ENCODE results near the gene ZNF582. TPM values are rescaled to one million over a fixed set of nuclear protein-coding genes. Genes with fewer than 3 reads are reported as not detected.
A peak's percentile ranks its signal among the peaks of the same experiment; 100 is the strongest.

Gene ZNF582
- 6.8 and 8.8 TPM in 2 replicates for total RNA-seq (2014; rRNA removed; shearing (Covaris generic))

- peak; percentile 100 for DNase-seq (ENCODE audit: low spot score)
These were observed at the start of gene ZNF582 for GRCh38 chr19:56393119-56394012. TSS of gene ZNF582 (minus strand) at chr19:56393534. CDS start at chr19:56391752, 1,782 bp downstream.

DNA sequence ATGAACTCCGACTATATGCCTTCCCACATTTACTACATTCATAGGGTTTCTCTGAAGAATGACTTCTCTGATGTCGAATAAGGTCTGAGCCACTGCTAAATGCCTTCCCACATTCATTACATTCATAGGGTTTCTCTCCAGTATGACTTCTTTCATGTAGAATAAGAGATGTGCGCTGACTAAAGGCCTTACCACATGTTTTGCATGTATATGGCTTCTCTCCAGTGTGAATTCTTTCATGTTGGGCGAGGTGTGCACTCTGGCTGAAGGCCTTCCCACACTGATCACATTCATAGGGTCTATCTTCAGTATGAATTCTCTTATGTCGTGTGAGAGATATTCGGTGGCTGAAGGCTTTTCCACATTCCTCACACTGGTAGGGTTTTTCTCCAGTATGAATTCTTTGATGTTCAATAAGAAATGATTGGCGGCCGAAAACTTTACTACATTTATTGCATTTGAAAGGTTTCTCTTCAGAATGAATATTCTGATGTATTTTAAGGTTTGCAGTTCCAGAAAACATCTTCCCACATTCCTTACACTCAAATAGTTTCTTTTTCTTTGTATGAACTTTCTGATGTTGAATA, 48.0 kb upstream of the ZNF582 start:
- no peak for DNase-seq (ENCODE audit: low spot score)

GRCh38 chr19:56423985-56424353, 30.6 kb upstream of the ZNF582 start:
- DNase-seq (ENCODE audit: low spot score): no peak

- DNase-seq (ENCODE audit: low spot score): no peak
These were observed 30.1 kb upstream of the ZNF582 start for GRCh38 chr19:56423276-56423984.

DNA sequence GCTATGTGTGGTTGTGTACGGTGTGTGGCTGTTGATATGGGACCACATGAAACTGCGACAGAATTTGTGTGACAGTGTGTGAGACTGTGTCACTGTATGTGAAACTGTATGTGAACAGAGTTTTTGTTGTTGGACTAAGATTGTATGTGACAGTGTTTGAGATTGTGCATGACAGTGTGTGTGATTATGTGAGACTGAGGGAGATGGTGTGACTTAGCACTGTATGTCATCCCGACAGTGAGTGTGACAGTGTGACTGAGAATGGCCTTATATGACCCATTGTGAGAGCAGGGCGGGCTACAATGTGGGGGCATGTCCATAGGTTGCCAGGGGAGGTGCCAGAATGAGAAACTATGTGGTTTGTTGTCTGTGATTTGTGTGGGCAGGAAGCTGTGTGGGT, 11.7 kb upstream of the ZNF582 start:
- DNase-seq (ENCODE audit: low spot score): no peak

GRCh38 chr19:56404705-56405056, 11.3 kb upstream of the ZNF582 start:
- no peak for DNase-seq (ENCODE audit: low spot score)

GRCh38 chr19:56403764-56404704, 10.7 kb upstream of the ZNF582 start, which contains the start of gene ZNF583:
TSS of gene ZNF583 (plus strand) at chr19:56404332. CDS start at chr19:56407115, 2,783 bp downstream.
- peak; percentile 96 for DNase-seq (ENCODE audit: low spot score)

- DNase-seq (ENCODE audit: low spot score): no peak
These were observed 9.9 kb upstream of the ZNF582 start for GRCh38 chr19:56403261-56403660.

GRCh38 chr19:56400485-56400884, 7.2 kb upstream of the ZNF582 start:
- DNase-seq (ENCODE audit: low spot score): no peak

GRCh38 chr19:56398809-56399208, 5.5 kb upstream of the ZNF582 start:
- no peak for DNase-seq (ENCODE audit: low spot score)

DNA sequence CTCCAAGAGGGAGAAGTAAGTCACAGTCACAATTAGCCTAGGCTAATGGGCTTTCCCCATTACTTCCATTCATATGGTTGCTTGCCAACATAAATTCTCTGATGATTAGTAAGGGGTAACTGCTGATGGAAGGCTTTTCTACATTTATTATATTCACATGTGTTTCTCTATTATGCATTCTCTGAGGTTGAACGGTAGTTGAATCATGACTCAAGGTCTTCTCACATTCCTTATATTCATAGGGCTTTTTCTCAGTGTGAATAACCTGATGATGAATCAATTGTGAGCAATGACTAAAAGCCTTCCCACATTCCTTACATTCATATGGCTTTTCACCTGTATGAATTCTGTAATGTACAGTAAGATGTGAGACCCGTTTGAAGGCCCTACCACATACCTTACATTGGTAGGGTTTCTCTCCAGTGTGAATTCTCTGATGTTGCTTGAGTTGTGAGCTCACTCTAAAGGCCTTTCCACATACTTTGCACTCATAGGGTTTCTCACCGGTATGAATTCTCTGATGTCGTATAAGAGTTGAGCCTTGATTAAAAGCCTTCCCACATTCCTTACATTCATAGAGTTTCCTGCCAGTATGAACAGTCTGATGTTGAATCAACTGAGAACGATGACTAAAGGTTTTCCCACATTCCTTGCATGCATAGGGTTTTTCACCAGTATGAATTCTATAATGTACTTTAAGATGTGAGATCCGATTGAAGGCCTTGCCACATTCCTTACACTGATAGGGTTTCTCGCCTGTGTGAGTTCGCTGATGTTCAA, 9.3 kb downstream of the ZNF582 start:
- no peak for DNase-seq (ENCODE audit: low spot score)

GRCh38 chr19:56377105-56377924, 16.0 kb downstream of the ZNF582 start:
- DNase-seq (ENCODE audit: low spot score): no peak

DNA sequence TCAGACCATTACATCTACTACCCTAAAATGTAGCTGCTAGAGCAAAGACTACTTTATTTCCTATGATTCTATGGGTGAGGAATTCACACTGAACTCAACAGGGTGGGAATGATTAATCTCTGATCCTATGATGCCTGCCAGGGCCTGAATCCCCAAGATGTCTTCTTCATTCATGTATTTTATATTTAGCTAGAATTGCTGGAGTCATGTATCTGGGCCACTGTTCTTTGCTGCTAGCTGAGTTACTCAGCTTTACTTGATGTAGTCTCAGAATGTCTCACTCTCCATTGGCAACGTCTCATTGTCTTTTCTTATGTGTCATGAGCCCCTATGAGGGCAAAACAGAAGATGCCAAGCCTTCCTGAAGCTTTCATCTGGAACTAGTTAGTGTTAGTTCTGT, 21.1 kb downstream of the ZNF582 start:
- DNase-seq (ENCODE audit: low spot score): no peak

DNA sequence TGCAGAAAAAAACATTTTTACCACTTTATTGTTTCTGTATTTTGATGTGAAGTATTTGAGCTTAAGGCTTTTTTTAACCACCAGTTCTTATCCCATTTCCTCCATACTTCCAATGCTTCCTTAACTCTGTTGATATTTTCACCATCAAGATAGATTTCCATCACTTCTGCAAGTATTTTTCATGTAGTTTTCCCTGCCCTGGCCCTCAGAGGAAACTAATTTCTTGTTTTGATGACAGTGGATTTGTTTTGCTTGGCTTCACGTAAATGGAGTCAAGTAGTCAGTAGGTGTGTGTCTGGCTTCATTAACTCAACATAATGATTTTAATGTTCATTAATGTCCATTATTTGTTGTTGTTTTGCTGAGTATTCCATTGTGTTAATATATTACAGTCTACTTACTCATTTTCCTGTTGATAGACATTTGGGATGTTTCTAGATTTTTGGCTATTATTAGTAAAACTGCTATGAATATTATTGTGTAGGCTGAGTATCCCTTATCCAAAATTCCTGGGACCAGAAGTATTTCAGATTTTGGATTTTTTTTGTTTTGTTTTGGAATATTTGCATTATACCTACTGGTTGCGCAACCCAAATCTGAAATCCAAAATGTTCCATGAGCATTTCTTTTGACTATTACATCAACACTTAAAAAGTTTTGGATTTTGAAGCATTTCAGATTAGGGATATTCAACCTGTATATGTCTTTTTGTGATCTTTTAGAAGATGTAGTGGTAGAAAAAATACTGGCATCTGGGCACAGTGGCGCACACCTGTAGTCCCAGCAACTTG, 23.3 kb downstream of the ZNF582 start:
- no peak for DNase-seq (ENCODE audit: low spot score)

- DNase-seq (ENCODE audit: low spot score): peak; percentile 96
These were observed 25.3 kb downstream of the ZNF582 start for GRCh38 chr19:56367829-56368711.

GRCh38 chr19:56360841-56361240, 32.5 kb downstream of the ZNF582 start:
- no peak for DNase-seq (ENCODE audit: low spot score)

GRCh38 chr19:56356944-56357343, 36.4 kb downstream of the ZNF582 start:
- DNase-seq (ENCODE audit: low spot score): no peak

GRCh38 chr19:56355517-56355916, 37.8 kb downstream of the ZNF582 start:
- no peak for DNase-seq (ENCODE audit: low spot score)

All from H4 (cell line).